Gastrocnemius medialis (tissue), 4 donors: ENCODE measurements around the gene NINJ2. TPM values are rescaled to one million over a fixed set of nuclear protein-coding genes. Genes with fewer than 3 reads are reported as not detected.

Experiments
- ATAC-seq, 2 donors: fragments of 150-250 bp; one replicate each; pipeline ENCODE4 v1.9.1; 2016
- DNase-seq, 2 donors: peaks; one replicate each; pipeline ENCODE4 v3.0.0-alpha.2; 2019
- H3K27ac ChIP-seq, 4 donors: fragments of 200-600 bp; sonication (generic); 1 replicate in 1 of 4; 2 replicates in 3 of 4; pipeline ENCODE4 v1.5.1; 2016 to 2018; ENCODE audit warnings: mild to moderate bottlenecking in 2 of 4, moderate library complexity in 1 of 4
- H3K27me3 ChIP-seq, 3 donors: fragments of 200-600 bp; sonication (generic) in 2 of 3; 1 replicate in 1 of 3; 2 replicates in 2 of 3; pipeline versions ENCODE4 v1.5.1 to v1.6.0; 2016 to 2019; ENCODE audit warnings: mild to moderate bottlenecking in 1 of 3, moderate library complexity in 1 of 3
- H3K36me3 ChIP-seq, 2 donors: fragments of 200-600 bp; sonication (generic) in 1 of 2; one replicate each; pipeline ENCODE4 v1.5.1; 2017 to 2018
- H3K4me1 ChIP-seq, 2 donors: fragments of 200-600 bp; sonication (generic) in 1 of 2; one replicate each; pipeline ENCODE4 v1.5.1; 2016 to 2017; ENCODE audit warnings: mild to moderate bottlenecking in 2 of 2
- H3K4me3 ChIP-seq, 4 donors: fragments of 200-600 bp; sonication (generic) in 3 of 4; 1 replicate in 1 of 4; 2 replicates in 3 of 4; pipeline ENCODE4 v1.5.1; 2016 to 2019; ENCODE audit warnings: mild to moderate bottlenecking in 2 of 4
- H3K9me3 ChIP-seq, 3 donors: fragments of 200-600 bp; sonication (generic) in 2 of 3; 1 replicate in 1 of 3; 2 replicates in 2 of 3; pipeline ENCODE4 v1.5.1; 2016 to 2019
- POLR2A ChIP-seq, 2 donors: fragments of 450-650 bp; IDR thresholded peaks; one replicate each; pipeline ENCODE4 v1.6.1; 2017; ENCODE audit warnings: antibody characterized with exemption in 2 of 2, mild to moderate bottlenecking in 2 of 2, moderate library complexity in 2 of 2
- in situ Hi-C, 4 donors: fragments of 200-750 bp; cut with MboI; loops; one replicate each; pipeline versions ENCODE4 v1.15.0 to v1.8.0; 2017; ENCODE audit warnings: low sequenced_read_pairs in 4 of 4
- intact Hi-C: fragments of 100-400 bp; cut with DNase I; formaldehyde crosslinking; loops from one replicate; pipeline ENCODE4 v1.15.1; 2023; ENCODE audit warnings: low total_unique reads
- total RNA-seq, 4 donors: library from RNA; depleted of rRNA; stranded (reverse); fragments of >200 nt; gene quantifications; one replicate each; pipeline versions ENCODE4 v1.1.0 to v1.2.3, GENCODE V29; 2016
- TF ChIP-seq, protein P1 (sequence below), 5 experiments: fragments of 450-650 bp in 3 of 5; fragments of 200-600 bp in 2 of 5; sonication (generic) in 2 of 5; IDR thresholded peaks in 4 of 5; conservative IDR thresholded peaks in 1 of 5; 1 replicate in 4 of 5; 2 replicates in 1 of 5; pipeline ENCODE4 v1.5.1; 2016 to 2019; ENCODE audit warnings: antibody characterized with exemption in 5 of 5, mild to moderate bottlenecking in 3 of 5, moderate library complexity in 3 of 5

The NINJ2 gene
- total RNA-seq, 4 donors from 2014 or later, result 12.0 to 106 (median 78.5) TPM

DNA sequence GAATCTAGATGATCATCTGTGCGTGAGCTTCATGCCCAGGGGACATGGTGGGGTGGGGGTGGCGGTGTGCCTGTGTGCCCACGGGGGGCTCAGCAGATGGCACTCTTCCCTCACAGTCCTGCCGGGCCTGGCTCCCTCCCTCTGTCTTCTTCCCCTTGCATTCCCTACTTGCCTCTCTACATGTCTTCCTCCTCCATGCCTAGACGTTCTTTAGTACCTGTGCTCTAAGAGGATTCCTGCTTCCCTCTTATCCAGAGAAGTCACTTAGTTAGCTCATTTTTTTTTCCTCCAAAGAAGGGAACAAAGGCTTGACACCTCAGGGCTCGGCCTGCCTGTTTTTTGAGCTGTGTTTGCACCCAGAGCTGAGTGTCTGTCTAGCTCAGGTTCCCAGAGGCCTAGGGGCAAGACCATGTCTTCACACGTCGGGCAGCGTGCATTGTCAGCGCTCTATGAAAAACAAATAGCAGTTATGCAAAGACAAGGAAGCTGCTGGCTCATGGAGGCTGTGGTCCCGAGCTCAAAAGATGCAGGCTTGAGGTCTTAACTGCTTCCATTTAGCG, 48.8 kb downstream of the NINJ2 start:
- DNase-seq, result peak in 1 of 2 donors; percentile 44
- intact Hi-C loops, result no loop called here
- in situ Hi-C loops, result no loop called here
- no peaks in the 10 kb centered on the region for H3K27me3 ChIP-seq
- H3K27ac ChIP-seq, result peak overlapping the region; percentile 75 to 99 (median 96)
- TF ChIP-seq POLR2A (IDR thresholded peaks at IDR 0.05), result no peak
- TF ChIP-seq, protein P1, sequence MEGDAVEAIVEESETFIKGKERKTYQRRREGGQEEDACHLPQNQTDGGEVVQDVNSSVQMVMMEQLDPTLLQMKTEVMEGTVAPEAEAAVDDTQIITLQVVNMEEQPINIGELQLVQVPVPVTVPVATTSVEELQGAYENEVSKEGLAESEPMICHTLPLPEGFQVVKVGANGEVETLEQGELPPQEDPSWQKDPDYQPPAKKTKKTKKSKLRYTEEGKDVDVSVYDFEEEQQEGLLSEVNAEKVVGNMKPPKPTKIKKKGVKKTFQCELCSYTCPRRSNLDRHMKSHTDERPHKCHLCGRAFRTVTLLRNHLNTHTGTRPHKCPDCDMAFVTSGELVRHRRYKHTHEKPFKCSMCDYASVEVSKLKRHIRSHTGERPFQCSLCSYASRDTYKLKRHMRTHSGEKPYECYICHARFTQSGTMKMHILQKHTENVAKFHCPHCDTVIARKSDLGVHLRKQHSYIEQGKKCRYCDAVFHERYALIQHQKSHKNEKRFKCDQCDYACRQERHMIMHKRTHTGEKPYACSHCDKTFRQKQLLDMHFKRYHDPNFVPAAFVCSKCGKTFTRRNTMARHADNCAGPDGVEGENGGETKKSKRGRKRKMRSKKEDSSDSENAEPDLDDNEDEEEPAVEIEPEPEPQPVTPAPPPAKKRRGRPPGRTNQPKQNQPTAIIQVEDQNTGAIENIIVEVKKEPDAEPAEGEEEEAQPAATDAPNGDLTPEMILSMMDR (IDR thresholded peaks at IDR 0.05 in 4 of 5, conservative IDR thresholded peaks at IDR 0.05 in 1 of 5), result peak in 1 of 5 experiments; percentile 26
- peaks cover 64 to 69% of the 10 kb centered on the region in 2 donors for H3K4me1 ChIP-seq
- no peak for ATAC-seq
- H3K9me3 ChIP-seq, result no peaks in the 10 kb centered on the region
- no peaks in the 10 kb centered on the region for H3K36me3 ChIP-seq
- no peak overlapping the region for H3K4me3 ChIP-seq

DNA sequence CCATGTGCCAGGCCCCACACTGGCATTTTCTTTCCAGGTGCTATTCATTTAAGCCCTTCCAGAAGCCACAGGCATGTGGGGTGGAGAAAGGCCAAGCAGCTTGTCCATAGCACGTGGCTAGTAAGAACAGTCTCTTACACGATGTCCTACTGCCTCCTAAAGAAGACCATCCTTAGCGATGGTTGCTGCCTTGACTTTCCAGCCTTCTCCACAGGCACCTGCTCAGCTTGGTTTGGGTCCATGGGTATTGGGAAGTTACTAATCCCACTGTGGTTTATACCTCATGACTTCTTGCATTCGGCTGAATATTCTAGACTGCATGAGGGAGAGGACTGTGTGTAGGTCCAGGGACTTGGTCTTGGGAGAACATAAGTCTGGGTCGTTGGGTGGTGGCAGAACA, 49.2 kb downstream of the NINJ2 start:
- H3K27me3 ChIP-seq, result no peaks in the 10 kb centered on the region
- H3K27ac ChIP-seq, result peak overlapping the region; percentile 75 to 99 (median 96)

GRCh38 chr12:612886-613285, 50.4 kb downstream of the NINJ2 start:
- intact Hi-C loops (no loop called here), in situ Hi-C loops (no loop called here)
- no peak for ATAC-seq
- H3K27me3 ChIP-seq, result no peaks in the 10 kb centered on the region
- H3K4me1 ChIP-seq, result peaks cover 48 to 62% of the 10 kb centered on the region in 2 donors
- no peaks in the 10 kb centered on the region for H3K9me3 ChIP-seq
- DNase-seq, result no peak
- TF ChIP-seq, protein P1 (IDR thresholded peaks at IDR 0.05 in 4 of 5, conservative IDR thresholded peaks at IDR 0.05 in 1 of 5), result no peak
- TF ChIP-seq POLR2A (IDR thresholded peaks at IDR 0.05), result no peak
- no peaks in the 10 kb centered on the region for H3K36me3 ChIP-seq
- no peak overlapping the region for H3K4me3 ChIP-seq
- peak overlapping the region in 2 of 4 donors; percentile 8 to 9 for H3K27ac ChIP-seq

More for the DNA sequence above, 49.2 kb downstream of the NINJ2 start:
- DNase-seq (no peak), ATAC-seq (no peak)
- no peaks in the 10 kb centered on the region for H3K9me3 ChIP-seq
- peaks cover 60 to 64% of the 10 kb centered on the region in 2 donors for H3K4me1 ChIP-seq
- no peaks in the 10 kb centered on the region for H3K36me3 ChIP-seq
- H3K4me3 ChIP-seq, result no peak overlapping the region
- in situ Hi-C loops, result no loop called here
- TF ChIP-seq POLR2A (IDR thresholded peaks at IDR 0.05), result no peak
- TF ChIP-seq, protein P1 (IDR thresholded peaks at IDR 0.05 in 4 of 5, conservative IDR thresholded peaks at IDR 0.05 in 1 of 5), result no peak
- intact Hi-C loops, result no loop called here

GRCh38 chr12:612293-612692, 51.0 kb downstream of the NINJ2 start:
- H3K4me1 ChIP-seq, result peaks cover 44 to 62% of the 10 kb centered on the region in 2 donors
- in situ Hi-C loops (no loop called here), intact Hi-C loops (no loop called here)

More at GRCh38 chr12:612293-612692, 51.0 kb downstream of the NINJ2 start:
- Histone ChIP-seq H3K36me3 (no peaks in the 10 kb centered on the region), H3K27me3 (no peaks in the 10 kb centered on the region), H3K4me3 (no peak overlapping the region), H3K9me3 (no peaks in the 10 kb centered on the region), H3K27ac (peak overlapping the region in 1 of 4 donors; percentile 8)
- DNase-seq (no peak), ATAC-seq (no peak)
- TF ChIP-seq, protein P1 (IDR thresholded peaks at IDR 0.05 in 4 of 5, conservative IDR thresholded peaks at IDR 0.05 in 1 of 5), result no peak
- no peak for TF ChIP-seq POLR2A (IDR thresholded peaks at IDR 0.05)
